OCI-LY1 (cell line): ENCODE measurements around the gene EPB41L4A.
A peak's percentile ranks its signal among the peaks of the same experiment; 100 is the strongest.

Experiments
- H2AFZ ChIP-seq: fragments of 200-600 bp; sonication (generic), shearing (Covaris generic); 2 replicates; pipeline ENCODE4 v1.6.0; 2014; ENCODE audit warnings: antibody characterized with exemption, mild to moderate bottlenecking, low read length
- H3F3A ChIP-seq: fragments of 200-600 bp; sonication (generic), shearing (Covaris generic); 2 replicates; pipeline ENCODE4 v1.6.0; 2014; ENCODE audit warnings: mild to moderate bottlenecking, antibody characterized with exemption, low read length, moderate library complexity; ENCODE audit not compliant: insufficient read depth
- H3K27ac ChIP-seq: fragments of 200-600 bp; sonication (generic); 2 replicates; pipeline ENCODE4 v1.5.1; 2014; ENCODE audit warnings: low read length, mixed run types, mild to moderate bottlenecking, low read depth; ENCODE audit not compliant: poor library complexity, severe bottlenecking
- H3K27me3 ChIP-seq: fragments of 200-600 bp; sonication (generic); 2 replicates; pipeline ENCODE4 v1.6.0; 2014; ENCODE audit warnings: antibody characterized with exemption, mild to moderate bottlenecking, low read length, moderate library complexity; ENCODE audit not compliant: insufficient read depth
- H3K36me3 ChIP-seq: fragments of 200-600 bp; sonication (generic); 2 replicates; pipeline ENCODE4 v1.6.1; 2014; ENCODE audit warnings: mild to moderate bottlenecking, antibody characterized with exemption, low read length, moderate library complexity, mixed read lengths; ENCODE audit not compliant: insufficient read depth
- H3K4me1 ChIP-seq: fragments of 200-600 bp; sonication (generic); 2 replicates; pipeline ENCODE4 v1.5.1; 2014; ENCODE audit warnings: mild to moderate bottlenecking, low read length, moderate library complexity; ENCODE audit not compliant: insufficient read depth, severe bottlenecking
- H3K4me2 ChIP-seq: fragments of 200-600 bp; sonication (generic), shearing (Covaris generic); 2 replicates; pipeline ENCODE4 v1.6.1; 2014; ENCODE audit warnings: low read length
- H3K4me3 ChIP-seq: fragments of 200-600 bp; sonication (generic); 2 replicates; pipeline ENCODE4 v1.5.1; 2014; ENCODE audit warnings: low read length, low read depth, mild to moderate bottlenecking, mixed read lengths; ENCODE audit not compliant: poor library complexity, severe bottlenecking
- H3K79me2 ChIP-seq: fragments of 200-600 bp; shearing (Covaris generic); 2 replicates; pipeline ENCODE4 v1.6.1; 2016; ENCODE audit warnings: mixed run types, low read length, mixed read lengths; ENCODE audit not compliant: insufficient read depth
- H3K9ac ChIP-seq: fragments of 200-600 bp; sonication (generic), shearing (Covaris generic); 2 replicates; pipeline ENCODE4 v1.6.1; 2014; ENCODE audit warnings: mild to moderate bottlenecking, low read length, mixed read lengths
- H3K9me2 ChIP-seq: fragments of 200-600 bp; sonication (generic), shearing (Covaris generic); 2 replicates; pipeline ENCODE4 v1.6.1; 2014; ENCODE audit warnings: low read depth, mild to moderate bottlenecking, low read length, mixed read lengths
- H3K9me3 ChIP-seq: fragments of 200-600 bp; shearing (Covaris generic); 2 replicates; pipeline ENCODE4 v1.6.1; 2014; ENCODE audit warnings: low read length, mixed read lengths
- H4K20me1 ChIP-seq: fragments of 200-600 bp; sonication (generic), shearing (Covaris generic); 2 replicates; pipeline ENCODE4 v1.6.0; 2016; ENCODE audit warnings: mild to moderate bottlenecking, low read length; ENCODE audit not compliant: insufficient read depth
- CTCF ChIP-seq: fragments of 200-600 bp; sonication (generic), shearing (Covaris generic); IDR thresholded peaks from 2 replicates; pipeline ENCODE4 v1.5.1; 2017; ENCODE audit warnings: mild to moderate bottlenecking, antibody characterized with exemption, low read length, moderate library complexity, mixed read lengths
- EZH2 ChIP-seq: fragments of 200-600 bp; sonication (generic), shearing (Covaris generic); IDR thresholded peaks from 2 replicates; pipeline ENCODE4 v1.8.0; 2017; ENCODE audit warnings: borderline replicate concordance, mixed run types, mild to moderate bottlenecking, antibody characterized with exemption, low read length, moderate library complexity, mixed read lengths

Gene EPB41L4A

DNA sequence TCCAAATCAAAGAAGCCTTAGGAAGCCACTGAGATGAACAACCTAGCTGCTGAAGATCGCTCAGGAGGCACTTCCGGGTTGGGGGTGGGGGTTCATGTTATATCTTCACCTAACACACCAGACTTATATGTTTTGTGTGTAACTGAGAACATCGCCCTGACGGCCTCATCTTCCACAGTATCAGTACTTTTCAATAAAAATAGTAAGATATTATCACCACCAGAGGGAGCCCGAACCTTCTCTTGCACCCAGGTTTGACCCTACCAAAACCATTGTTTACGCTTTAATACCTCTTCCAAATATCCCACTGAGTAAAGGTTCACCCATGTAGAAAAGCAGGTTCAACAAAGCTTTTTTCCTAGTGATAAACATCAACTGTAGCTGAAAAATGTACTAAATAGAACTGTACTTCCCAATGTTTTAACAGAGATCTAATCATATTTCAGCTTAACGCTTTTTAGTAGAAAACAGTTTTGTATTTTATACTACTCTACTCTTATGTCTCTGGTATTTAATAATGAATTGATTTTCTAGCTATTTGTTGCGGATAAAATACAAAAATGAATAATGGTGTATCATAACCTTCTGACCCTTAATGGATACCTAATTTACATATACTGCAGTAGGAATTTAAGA lies 244.0 kb downstream of the EPB41L4A start:
- Histone ChIP-seq H3K4me3 (no peak overlapping the region), H3K4me1 (peaks cover 22% of the 10 kb centered on the region), H3K79me2 (no peaks in the 10 kb centered on the region), H3K4me2 (peak overlapping the region; percentile 41; the same call in 1 of the 2 replicates), H2AFZ (peak overlapping the region; percentile 95), H3K9ac (no peak overlapping the region), H3F3A (no peaks in the 10 kb centered on the region), H3K36me3 (no peaks in the 10 kb centered on the region), H3K27ac (no peak overlapping the region), H3K9me3 (no peaks in the 10 kb centered on the region), H3K27me3 (no peaks in the 10 kb centered on the region), H4K20me1 (no peaks in the 10 kb centered on the region), H3K9me2 (no peaks in the 10 kb centered on the region)
- TF ChIP-seq EZH2 (no peak), CTCF (peak; percentile 82)

GRCh38 chr5:112165897-112166737 lies 253.0 kb downstream of the EPB41L4A start:
- Histone ChIP-seq H3K9me2 (no peaks in the 10 kb centered on the region), H3K79me2 (peaks cover 12% of the 10 kb centered on the region), H3K27me3 (no peaks in the 10 kb centered on the region), H3K27ac (no peak overlapping the region), H3K36me3 (peaks cover 68% of the 10 kb centered on the region), H3K9me3 (no peaks in the 10 kb centered on the region), H3K4me3 (no peak overlapping the region), H2AFZ (no peak overlapping the region), H3K4me1 (peaks cover 20% of the 10 kb centered on the region), H3K9ac (no peak overlapping the region), H4K20me1 (no peaks in the 10 kb centered on the region), H3K4me2 (no peak overlapping the region), H3F3A (0 out of 2 replicates have a peak, but pooled peaks cover 3% of the 10 kb centered on the region)
- TF ChIP-seq EZH2 (no peak), CTCF (no peak)

GRCh38 chr5:112165399-112165798 lies 253.7 kb downstream of the EPB41L4A start:
- peaks cover 21% of the 10 kb centered on the region for H3K4me1 ChIP-seq
- H3K4me3 ChIP-seq = no peak overlapping the region
- H3K9me2 ChIP-seq = no peaks in the 10 kb centered on the region
- 0 out of 2 replicates have a peak, but pooled peaks cover 3% of the 10 kb centered on the region for H3F3A ChIP-seq
- TF ChIP-seq CTCF = no peak
- no peak for TF ChIP-seq EZH2
- no peak overlapping the region for H3K4me2 ChIP-seq
- H3K27ac ChIP-seq = no peak overlapping the region
- H3K79me2 ChIP-seq = peaks cover 16% of the 10 kb centered on the region
- H3K9me3 ChIP-seq = no peaks in the 10 kb centered on the region
- peaks cover 68% of the 10 kb centered on the region for H3K36me3 ChIP-seq
- no peaks in the 10 kb centered on the region for H4K20me1 ChIP-seq
- H3K27me3 ChIP-seq = no peaks in the 10 kb centered on the region
- no peak overlapping the region for H3K9ac ChIP-seq
- no peak overlapping the region for H2AFZ ChIP-seq
